Stimulated activated CD4-positive, alpha-beta T cell treated with anti-CD3 and anti-CD28 coated beads, TNF-alpha, amount 100 ng/mL, for 4 hours (primary cell): ENCODE measurements around the gene XCL1.
"Not testable (repeated sequence)": the region's sequence is repeated elsewhere in the genome, so short reads cannot be mapped to it uniquely, and the experiment has no call there.

Experiments
- DNase-seq, 3 experiments: peaks; one replicate each; pipeline ENCODE4 v3.0.0-alpha.2; 2020; ENCODE audit warnings: low read depth in 3 of 3

The XCL1 gene, protein sequence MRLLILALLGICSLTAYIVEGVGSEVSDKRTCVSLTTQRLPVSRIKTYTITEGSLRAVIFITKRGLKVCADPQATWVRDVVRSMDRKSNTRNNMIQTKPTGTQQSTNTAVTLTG

DNA sequence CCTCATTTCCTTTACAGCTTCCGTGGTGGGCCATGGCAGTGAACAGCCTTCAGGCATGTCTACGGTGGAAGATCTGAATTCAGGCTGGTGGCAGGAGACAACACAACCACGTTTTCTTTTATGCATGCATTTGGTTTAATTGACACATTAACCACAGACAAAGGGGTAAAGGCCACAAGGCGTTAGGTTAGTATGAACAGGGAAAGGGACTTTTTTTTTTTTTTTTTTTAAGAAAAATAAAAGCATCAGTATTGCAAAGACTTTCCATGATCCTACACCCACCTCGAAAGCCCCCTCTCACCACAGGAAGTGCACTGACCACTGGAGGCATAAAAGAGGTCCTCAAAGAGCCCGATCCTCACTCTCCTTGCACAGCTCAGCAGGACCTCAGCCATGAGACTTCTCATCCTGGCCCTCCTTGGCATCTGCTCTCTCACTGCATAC lies at the start of gene XCL1:
TSS of gene XCL1 (plus strand) at position 361 of the 444 bp plus-strand sequence. CDS start at position 394, 33 bp downstream.
- not testable (repeated sequence) for DNase-seq

DNA sequence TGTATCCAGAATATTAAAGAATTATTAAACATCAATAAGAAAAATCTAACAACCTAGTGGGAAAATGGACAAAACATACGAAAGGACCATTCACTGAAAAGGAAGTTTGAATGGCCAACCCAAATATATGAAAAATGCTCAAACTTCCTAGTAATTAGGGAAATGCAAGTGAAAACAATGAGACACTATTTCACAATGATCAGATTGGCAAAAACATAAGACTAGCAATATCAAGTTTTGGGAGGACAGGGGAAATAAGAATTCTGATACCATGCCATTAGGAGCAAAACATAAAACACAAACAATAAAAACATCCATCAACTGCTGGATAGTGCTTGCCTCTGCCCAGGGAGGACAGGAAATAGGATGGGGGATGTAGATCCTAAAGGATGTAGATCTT lies 46.9 kb upstream of the XCL1 start:
- no peak for DNase-seq

DNA sequence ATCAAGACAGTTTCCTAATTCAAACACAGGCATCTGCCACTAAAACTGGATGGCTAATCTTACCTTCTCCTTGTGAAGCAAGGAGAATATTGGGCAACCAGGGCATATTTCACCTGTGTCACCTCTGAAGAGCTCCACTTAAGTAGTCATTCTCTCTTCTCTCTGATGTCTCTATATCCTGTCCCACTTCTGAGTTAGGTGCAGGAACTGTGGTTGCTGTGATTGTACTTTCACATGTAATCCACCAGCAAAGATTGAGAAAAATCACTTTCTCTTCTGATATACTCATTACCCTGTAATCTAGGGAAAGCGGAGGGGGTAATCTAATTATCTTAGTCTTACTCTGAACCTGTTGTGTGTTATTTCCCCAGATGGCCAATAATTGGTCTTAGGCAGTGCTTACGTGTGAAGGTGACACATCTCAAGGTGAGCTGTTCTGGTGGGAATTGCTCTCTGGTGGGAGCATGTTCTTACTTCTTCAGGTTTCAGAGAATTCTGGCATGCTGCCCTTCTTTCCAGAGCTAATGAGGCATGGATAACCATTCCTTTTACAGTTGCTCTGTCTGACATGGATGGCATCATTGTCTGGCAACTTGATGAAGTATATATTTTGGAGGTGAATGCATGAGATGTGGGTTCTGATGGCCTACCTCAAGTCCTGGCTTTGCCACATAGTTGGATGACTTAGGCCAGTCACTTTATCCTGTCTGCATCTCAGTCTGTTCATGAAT lies 44.6 kb upstream of the XCL1 start:
- DNase-seq = no peak

DNA sequence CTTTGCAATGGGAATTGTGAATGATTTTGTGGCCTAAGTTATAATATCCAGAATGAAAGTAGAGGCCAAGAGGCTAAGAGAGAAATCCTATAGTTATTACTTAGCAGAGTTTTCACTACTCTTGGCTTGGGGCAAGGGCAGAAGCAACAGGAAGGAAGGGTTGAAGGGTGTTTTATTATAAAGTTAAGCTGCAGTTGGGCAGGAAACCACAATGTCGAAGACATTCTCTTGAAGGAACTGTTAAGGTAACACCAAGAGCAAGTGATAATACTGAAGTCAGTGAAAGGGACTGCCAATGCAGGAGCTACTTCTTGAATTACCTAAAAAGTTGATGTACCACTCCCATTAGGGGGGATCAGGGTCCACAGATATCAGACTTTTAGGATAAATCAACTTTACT lies 40.9 kb upstream of the XCL1 start:
- no peak for DNase-seq

DNA sequence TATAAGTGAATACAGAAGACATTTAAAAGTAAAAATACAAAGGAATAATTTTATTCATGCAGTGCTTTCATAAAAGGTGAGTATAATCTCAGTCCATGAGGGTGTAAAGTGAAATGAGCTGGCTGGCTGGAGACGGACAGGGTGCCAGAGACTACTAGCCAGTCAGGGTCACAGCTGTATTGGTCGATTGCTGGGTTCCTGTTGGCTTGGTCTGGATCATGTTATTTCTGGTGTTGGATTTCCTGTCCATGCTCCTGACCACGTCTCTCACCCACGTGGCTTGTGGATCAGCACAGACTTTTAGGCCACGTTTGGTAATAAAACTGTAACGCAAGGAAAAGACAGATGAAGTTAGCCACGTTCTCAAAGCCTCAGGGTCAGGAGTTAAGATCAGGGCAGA lies 35.6 kb upstream of the XCL1 start:
- not testable (repeated sequence) for DNase-seq

DNA sequence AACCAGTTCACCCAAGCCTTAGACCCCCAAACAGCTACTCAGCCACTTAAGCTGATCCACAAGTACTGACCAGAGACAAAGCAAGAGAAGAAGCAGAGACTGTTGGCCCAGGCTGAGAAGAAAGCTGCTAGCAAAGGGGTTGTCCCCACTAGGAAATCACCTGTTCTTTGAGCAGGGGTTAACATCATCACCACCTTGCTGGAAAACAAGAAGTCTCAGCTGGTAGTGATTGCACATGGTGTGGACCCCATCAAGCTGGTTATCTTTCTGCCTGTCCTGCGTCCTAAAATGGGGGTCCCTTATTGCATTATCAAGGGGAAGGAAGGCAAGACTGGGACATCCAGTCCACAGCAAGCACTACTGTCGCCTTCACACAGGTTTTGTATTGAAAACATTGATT lies 33.4 kb upstream of the XCL1 start:
- not testable (repeated sequence) for DNase-seq

DNA sequence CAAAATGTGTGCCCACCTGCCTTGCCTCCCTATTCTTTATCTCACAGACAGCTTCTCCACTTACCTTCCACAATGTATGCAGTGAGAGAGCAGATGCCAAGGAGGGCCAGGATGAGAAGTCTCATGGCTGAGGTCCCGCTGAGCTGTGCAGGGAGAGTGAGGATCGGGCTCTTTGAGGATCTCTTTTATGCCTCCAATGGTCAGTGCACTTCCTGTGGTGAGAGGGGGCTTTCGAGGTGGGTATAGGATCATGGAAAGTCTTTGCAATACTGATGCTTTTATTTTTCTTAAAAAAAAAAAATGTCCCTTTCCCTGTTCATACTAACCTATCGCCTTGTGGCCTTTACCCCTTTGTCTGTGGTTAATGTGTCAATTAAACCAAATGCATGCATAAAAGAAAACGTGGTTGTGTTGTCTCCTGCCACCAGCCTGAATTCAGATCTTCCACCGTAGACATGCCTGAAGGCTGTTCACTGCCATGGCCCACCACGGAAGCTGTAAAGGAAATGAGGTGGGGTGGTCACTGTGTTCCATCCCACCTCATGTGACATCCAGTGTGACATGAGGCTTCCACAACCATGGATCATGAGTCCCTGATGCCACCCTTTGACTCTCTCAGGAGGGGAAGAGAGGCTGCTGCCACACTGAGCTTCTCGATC lies 32.4 kb upstream of the XCL1 start, which contains the start of gene XCL2:
TSS of gene XCL2 (minus strand) at position 158 of the 659 bp plus-strand sequence. CDS start at position 125, 33 bp downstream.
- not testable (repeated sequence) for DNase-seq

DNA sequence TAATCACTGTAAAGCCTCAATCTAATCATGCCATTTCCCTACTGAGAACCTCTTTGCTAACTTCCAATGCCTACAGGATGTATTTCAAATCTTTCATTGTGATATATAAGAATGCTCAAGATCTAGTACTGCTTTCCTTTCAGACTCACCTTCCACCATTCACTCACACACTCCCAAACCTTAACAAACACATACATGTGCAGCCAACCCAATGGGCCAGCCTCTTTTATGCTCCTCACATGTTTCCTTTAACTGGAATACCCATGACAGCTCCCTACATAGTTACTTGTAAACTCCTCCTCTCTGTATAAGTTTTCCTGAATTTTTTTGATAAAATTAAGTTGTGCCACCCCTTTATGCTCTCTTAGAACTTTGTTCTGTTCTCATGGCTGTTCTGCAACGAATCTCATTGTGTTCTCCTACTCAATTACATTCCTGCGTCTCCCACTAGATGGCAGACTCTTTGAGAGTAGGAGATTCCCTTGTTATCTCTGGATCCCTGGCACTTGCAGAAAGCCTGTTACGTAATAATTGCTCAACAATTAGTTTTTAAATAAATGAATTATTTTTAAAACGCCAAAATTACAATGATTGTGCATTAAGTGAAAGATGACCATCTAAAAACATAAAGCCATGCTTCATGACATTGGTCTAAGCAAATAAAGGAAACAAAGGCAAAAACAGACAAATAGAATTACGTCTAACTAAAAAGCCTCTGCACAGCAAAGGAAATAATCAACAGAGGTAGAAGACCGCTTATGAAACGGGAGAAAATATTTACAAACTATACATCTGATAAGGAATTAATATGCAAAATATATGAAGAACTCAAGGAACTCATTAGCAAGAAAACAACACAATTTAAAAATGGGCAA lies 30.5 kb upstream of the XCL1 start:
- DNase-seq = not testable (repeated sequence)

DNA sequence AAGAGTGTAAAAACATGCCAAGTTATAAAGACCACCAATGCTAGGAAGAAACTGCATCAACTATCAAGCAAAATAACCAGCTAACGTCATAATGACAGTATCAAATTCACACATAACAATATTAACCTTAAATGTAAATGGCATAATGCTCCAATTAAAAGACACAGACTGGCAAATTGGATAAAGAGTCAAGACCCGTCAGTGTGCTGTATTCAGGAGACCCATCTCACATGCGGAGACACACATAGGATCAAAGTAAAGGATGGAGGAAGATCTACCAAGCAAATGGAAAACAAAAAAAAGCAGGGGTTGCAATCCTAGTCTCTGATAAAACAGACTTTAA lies 29.9 kb upstream of the XCL1 start:
- DNase-seq = not testable (repeated sequence)

DNA sequence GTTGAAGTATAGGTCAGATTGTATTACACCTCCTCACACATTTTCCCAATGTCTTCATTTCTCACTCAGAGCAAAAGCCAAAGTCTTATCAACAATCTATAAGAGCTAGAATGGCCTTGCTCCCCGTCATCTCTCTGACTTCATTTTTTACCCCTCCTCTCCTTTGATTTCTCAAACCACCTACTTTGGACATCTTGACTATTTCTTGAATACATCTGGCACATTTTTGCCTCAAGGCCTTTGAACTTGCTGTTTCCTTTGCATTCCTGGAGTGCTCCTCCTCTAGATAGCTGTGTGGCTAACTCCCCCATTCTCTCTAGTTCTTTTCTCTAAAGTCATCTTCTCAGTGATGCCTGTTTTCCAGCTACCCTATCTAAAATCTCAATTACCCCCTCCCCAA lies 25.4 kb upstream of the XCL1 start:
- DNase-seq = no peak

DNA sequence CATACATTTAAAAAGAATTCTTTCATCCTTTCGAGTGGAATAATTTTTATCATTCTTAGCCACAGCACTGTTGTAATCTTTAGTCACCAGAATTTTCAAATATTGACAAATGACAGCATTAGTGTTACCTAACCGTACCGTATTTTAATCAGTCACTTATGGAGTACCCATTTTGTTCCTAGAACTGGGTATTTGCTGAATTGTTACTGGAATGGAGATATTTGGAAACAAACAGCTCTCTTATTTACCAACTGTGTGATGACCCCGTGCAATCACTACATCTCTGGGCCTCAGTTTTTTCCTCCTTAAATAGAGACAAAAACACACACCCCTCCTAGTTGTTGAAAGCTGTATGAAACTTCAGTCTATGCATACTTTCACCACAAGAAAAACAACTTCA lies 24.7 kb upstream of the XCL1 start:
- no peak for DNase-seq

DNA sequence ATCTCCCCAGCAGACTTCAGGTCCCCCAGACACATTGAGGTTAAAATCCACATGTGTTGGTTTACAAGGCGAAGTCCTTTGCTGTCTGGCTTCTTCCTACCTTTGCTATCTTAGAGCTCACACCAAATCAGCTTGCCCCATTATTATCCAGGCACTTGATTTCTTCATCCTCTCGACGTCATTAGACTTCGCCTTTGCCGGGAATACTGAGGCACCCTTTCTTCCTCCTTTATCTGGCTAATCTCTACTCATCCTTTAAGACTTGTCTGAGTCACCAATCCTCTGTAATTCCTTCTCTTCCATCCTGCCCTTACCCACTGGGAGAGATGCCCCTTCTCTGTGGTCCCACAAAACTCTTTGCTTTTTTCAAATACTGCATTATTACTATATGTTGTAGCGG lies 23.4 kb upstream of the XCL1 start:
- no peak for DNase-seq

DNA sequence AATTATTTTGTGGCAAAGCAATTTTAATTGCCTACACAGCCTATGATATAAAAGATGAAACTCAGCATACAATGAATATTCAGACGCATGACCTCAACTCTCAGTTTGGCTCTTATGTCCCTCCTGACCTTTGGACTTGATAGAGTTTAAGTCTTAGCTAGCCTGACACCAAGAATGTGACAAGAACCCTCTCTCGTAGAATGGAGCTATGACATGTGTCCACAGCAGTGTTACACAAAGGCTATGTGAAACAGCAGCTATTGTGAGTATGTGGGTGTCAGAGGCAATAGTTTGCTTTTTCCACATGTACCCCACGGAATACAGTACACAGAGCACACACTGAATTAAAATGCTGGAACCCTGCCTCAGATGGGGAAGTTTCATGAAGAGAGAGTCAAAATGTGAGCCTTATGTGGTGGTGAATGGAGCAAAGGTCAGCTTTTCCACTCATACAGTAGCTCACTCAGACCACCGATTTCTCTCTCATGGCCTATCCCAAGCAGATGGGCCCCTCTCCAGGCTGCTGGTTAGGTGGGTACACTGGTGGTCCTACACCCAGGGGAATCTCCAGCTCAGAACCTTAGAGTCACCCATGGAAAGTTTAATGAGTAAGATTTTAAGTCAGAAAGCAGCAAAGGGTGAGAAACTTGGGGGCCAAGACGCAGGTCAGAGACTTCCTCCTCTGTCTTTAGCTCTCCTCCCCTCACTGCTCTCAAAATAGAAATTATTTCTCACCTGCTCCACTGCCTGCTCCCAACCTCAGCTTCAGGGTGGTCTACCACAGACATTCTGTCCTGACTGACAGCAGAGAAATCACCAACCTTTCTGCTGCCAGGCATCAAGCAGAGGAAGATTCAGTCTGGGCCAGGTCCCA lies 22.5 kb upstream of the XCL1 start:
- no peak for DNase-seq

DNA sequence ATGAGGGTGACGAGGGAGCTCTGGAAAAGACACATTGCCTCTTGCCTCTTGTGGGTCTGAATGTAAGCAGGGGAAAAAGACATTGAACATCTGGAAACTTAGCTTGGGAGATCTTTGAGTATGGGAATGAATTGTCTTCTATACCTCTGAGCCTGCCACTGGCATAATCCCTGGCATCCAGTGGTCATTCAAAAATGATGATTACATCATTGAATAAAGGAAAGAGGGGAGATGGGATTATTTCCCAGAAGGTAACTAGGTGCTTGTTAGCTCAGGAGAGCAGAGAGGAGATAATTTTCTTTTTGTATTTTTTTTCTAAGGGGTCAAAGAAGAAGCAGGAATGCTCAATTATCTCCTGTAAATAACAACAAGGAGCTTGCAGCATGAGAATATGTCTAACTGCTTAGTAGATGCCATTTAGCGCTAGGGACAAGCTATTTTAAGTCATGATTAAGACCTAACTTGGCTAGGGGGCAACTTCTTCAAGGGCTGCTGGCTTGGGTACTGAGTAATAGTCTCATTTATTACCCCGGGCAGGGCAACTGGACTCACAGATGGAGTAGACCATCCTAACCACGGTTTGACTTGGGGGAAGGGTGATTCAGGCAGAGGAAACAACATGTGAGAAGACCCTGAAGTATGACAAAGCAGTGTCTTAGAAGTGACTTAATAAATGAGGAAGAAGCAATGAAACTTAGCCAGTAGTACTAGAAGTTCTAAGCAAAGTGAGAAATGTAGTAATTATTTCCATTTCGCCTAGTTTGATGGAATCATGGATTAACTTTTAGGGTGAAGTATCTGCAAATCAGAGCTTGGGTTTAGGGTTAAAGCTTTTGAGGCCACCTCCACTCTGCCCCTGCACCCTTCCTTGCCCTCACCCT lies 21.6 kb upstream of the XCL1 start:
- no peak for DNase-seq

DNA sequence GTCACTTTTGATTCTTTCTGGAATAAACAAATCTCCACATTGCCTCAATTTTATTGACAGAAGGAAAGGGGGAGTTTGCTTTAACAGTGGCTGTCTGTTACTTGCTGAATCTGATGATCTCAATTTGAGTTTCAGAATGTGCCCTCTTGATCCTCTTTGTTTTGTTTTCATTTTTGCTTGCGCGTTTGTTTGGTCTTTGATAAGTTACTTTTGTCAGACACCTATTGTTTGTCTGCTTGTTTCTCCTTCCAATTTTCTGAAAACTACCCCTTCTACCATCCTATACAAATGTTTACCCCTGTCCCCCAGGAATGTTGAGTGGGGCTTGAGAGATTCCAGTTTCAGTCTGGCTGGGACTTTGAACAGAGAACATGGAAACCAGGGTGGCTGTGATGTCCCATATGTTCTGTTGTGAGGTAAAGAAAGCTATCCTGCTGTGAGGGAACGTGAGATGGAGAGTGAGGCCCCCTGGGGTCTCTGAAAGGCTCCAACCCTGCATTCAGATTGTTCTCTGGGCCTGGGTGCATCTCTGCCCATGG lies 20.8 kb upstream of the XCL1 start:
- no peak for DNase-seq

DNA sequence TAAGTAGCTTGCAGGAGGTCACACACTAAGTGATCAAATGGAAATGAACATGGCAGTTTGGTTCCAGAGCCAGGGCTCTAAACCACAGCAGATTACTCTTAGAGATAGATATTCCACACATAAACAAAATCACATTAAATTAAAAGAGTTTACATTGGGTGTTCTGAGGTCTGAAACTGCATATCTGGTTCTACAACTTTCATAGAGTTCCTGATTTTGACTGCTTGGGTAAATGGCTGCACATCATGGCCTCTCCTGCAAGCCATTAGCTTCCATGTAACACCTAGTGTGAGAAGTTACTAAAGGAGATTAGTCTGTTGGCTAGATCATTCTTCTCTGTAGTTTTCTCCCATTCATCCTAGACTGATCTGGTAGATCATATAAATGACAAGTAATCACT lies 19.8 kb upstream of the XCL1 start:
- DNase-seq = no peak

DNA sequence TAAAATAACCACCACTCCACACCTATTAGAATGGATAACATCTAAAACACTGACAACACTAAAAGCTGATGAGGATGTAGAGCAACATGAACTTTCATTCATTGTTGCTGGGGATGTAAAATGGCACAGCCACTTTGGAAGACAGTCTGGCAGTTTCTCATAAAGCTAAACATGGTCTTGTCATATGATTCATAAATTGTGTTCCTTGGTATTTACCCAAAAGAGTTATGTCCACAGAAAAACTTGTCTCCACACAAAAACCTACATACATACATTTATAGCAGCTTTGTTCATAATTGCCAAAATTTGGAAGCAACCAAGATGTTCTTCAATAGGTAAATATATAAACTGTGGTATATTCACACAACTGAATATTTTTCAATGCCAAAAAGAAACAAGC lies 16.0 kb upstream of the XCL1 start:
- no peak for DNase-seq

DNA sequence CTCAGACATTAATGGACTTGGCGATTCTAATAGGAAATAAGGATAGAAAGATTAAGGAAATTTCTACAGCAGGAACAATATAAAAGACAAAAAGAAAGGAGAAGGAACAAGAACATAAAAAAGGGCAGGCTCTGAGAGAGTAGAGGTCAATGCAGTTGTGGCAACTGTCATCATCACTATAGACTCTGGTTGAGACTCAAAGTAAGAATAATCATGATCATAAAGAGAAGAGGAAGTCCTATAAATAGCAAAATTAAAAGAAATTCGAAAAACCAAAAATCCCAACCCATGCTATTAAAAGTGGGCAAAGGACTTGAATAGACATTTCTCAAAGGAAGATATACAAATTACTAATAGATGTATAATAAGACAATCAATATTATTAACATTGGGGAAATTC lies 14.4 kb upstream of the XCL1 start:
- no peak for DNase-seq

DNA sequence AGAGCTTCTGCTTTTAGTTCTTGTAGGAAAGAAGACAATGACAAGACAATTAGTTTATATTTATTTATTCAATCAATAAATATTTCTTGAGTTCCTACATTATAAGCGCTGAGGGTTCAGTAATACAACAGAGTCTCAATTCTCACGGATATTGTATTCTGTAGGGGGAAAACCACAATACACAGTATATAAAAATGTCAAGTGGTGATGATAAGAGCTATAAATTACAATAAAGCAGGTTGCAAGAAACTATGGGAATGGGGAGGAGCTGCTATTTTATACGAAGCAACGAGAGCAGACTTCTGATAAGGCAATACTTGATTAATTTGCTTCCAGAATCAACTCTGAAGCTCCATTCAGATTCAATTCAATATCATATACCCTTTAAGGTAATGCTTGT lies 10.6 kb upstream of the XCL1 start:
- DNase-seq = no peak

DNA sequence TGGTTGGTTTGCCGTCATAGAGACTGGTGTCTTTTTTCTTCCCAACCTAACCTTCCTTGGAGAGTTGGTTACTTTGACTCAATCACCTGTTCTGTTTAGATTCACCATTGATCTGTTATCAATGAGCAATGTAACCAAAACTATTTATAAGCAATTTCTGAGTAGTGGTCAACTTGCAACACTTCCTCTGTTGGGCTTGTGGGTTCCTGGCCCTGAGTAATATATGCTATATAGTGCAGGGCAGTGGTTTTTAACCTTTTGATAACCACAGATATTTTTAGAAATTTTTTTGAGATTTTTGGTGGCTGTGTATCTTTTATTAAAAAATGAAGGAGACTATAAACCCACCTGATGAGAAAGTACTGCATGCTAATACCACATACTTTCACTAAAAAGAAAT lies 9.4 kb upstream of the XCL1 start:
- no peak for DNase-seq
